NCI-H748 (cell line): ENCODE measurements around the gene VIPR2.
"Not testable (repeated sequence)": the region's sequence is repeated elsewhere in the genome, so short reads cannot be mapped to it uniquely, and the experiment has no call there.

Experiments
- DNase-seq: peaks from one replicate; lab custom pipeline; 2025; ENCODE audit not compliant: unreplicated experiment; lab: John Stamatoyannopoulos, UW

VIPR2 gene

GRCh38 chr7:158996214-158997109, 148.2 kb downstream of the VIPR2 start:
- DNase-seq, result no peak

GRCh38 chr7:158995514-158995913, 149.2 kb downstream of the VIPR2 start:
- DNase-seq, result no peak

- DNase-seq, result no peak
These were observed 150.0 kb downstream of the VIPR2 start for GRCh38 chr7:158994687-158995086.

GRCh38 chr7:158993591-158993990, 151.1 kb downstream of the VIPR2 start:
- DNase-seq, result no peak

GRCh38 chr7:158992759-158993158, 151.9 kb downstream of the VIPR2 start:
- DNase-seq, result peak; percentile 54

GRCh38 chr7:158991824-158992621, 152.6 kb downstream of the VIPR2 start:
- peak; percentile 59 for DNase-seq

- DNase-seq, result no peak
These were observed 155.7 kb downstream of the VIPR2 start for GRCh38 chr7:158988996-158989395.

GRCh38 chr7:158988302-158988862, 156.3 kb downstream of the VIPR2 start:
- DNase-seq, result no peak

GRCh38 chr7:158987691-158988090, 157.0 kb downstream of the VIPR2 start:
- no peak for DNase-seq

- no peak for DNase-seq
These were observed 159.1 kb downstream of the VIPR2 start for GRCh38 chr7:158985583-158985982.

GRCh38 chr7:158984007-158984406, 160.7 kb downstream of the VIPR2 start:
- DNase-seq, result not testable (repeated sequence)

- DNase-seq, result not testable (repeated sequence)
These were observed 162.6 kb downstream of the VIPR2 start for GRCh38 chr7:158982080-158982479.

- DNase-seq, result no peak
These were observed 164.9 kb downstream of the VIPR2 start for GRCh38 chr7:158979635-158980351.

GRCh38 chr7:158979023-158979529, 165.6 kb downstream of the VIPR2 start:
- no peak for DNase-seq
